ENCODE results near the gene GLP1R. TPM values are rescaled to one million over a fixed set of nuclear protein-coding genes. Genes with fewer than 3 reads are reported as not detected.

GLP1R gene
- total and polyA plus RNA-seq, 2 of the 4 experiments (the other 2 are of a cell fraction) = not detected

DNA sequence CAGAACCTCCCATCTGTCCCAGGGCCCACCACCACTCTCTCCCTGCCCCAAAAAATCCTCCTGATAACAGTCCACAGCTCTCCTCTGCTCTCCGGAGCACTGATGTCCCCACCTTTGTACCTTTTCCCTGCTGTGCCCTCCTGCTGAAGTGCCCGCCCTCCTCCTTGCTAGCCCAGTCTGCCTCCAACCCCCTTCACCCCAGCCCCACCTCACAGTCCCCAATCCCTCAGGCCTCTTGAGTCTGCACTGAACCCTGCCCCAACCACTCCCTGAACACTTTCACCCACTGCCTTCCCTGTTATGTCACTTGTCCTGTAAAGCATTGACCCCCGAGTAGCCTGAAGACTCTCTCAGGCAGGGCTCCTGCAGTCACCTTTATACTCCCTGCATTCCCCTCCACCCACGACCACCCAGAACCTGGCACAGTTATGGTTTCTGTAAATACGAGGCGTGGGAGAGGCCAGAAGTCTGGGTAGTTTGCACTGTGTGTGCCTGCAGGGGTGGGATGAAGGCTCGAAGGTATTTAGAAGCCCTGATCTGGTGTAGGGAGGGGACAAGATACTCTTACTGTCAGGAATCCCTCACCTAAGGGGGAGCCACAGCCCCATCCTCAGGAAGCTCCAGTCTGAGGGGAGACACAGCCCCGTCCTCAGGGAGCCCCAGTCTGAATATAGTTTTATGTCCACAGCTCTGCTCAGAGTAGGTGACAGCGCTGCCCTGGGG lies 5.4 kb downstream of the GLP1R start:
- dilution Hi-C loops (cut with HindIII; ENCODE audit: low sequenced_read_pairs, unreplicated experiment) = no loop called here
- TF ChIP-seq CTCF (conservative IDR thresholded peaks at IDR 0.05; ENCODE audit: low read depth, low read length) (no peak), MAZ (IDR thresholded peaks at IDR 0.05; ENCODE audit: borderline replicate concordance, low read depth, low read length) (no peak), CEBPB (IDR thresholded peaks at IDR 0.05; ENCODE audit: low read depth, low read length) (no peak)
- H3K9me3 ChIP-seq (ENCODE audit: control insufficient read depth, insufficient read depth, low read length) = no peaks in the 10 kb centered on the region
- H2BK20ac ChIP-seq (ENCODE audit: low read depth, low read length) = no peak overlapping the region
- no peak for ATAC-seq (ENCODE audit: low read depth)
- no peak overlapping the region for H2BK120ac ChIP-seq (ENCODE audit: low read depth, low read length)
- no peak overlapping the region for H3K4me2 ChIP-seq (ENCODE audit: low read depth, low read length)
- no peak overlapping the region for H2AK9ac ChIP-seq (replicated peaks; ENCODE audit: low read depth, low read length, poor library complexity)
- H3K18ac ChIP-seq (ENCODE audit: low read depth, low read length) = no peak overlapping the region
- 50% methylated on average over 1 of the region's 9 CpGs; no CpG with 5 or more reads in 1 of the 2 experiments for WGBS, 2 experiments (ENCODE audit: extremely low coverage in 2 of 2, insufficient read length in 1 of 2)
- no peak overlapping the region for H4K8ac ChIP-seq (ENCODE audit: low read depth in 2 of 2, low read length in 2 of 2)
- H3K4me3 ChIP-seq (ENCODE audit: insufficient read depth, low read depth, low read length) = no peak overlapping the region
- no peaks in the 10 kb centered on the region for H4K20me1 ChIP-seq (ENCODE audit: insufficient read depth, low read length)
- intact Hi-C loops (cut with micrococcal nuclease) = no loop called here
- POLR2A ChIA-PET (ENCODE audit: unreplicated experiment) = no interaction called here
- no peak overlapping the region for H3K23ac ChIP-seq (ENCODE audit: low read depth, low read length)
- no peak for DNase-seq
- H3K36me3 ChIP-seq (ENCODE audit: control insufficient read depth, insufficient read depth, low read length) = no peaks in the 10 kb centered on the region
- H3K4ac ChIP-seq (ENCODE audit: low read depth, low read length) = no peak overlapping the region
- H2AFZ ChIP-seq (replicated peaks; ENCODE audit: low read length, poor library complexity) = no peak overlapping the region
- H3K9me1 ChIP-seq (ENCODE audit: insufficient read depth, low read length) = no peaks in the 10 kb centered on the region
- in situ Hi-C loops (cut with MboI; ENCODE audit: low sequenced_read_pairs) = no loop called here
- no peaks in the 10 kb centered on the region for H3K79me1 ChIP-seq (ENCODE audit: low read depth in 1 of 2, low read length in 2 of 2)
- no peak overlapping the region for H3K9ac ChIP-seq (ENCODE audit: low read depth, low read length)
- no peak overlapping the region for H3K56ac ChIP-seq (ENCODE audit: extremely low read depth, insufficient read depth, low read length)
- H4K5ac ChIP-seq (ENCODE audit: low read depth, low read length) = no peak overlapping the region
- H4K91ac ChIP-seq (ENCODE audit: insufficient read depth, low read depth, low read length) = no peak overlapping the region
- no TSS peak for BruUV-seq (replicated peaks)
- CTCF ChIA-PET = no interaction called here
- H2AK5ac ChIP-seq (ENCODE audit: low read depth, low read length) = no peak overlapping the region
- H3K14ac ChIP-seq (replicated peaks; ENCODE audit: low read depth, low read length) = no peak overlapping the region
- no peak overlapping the region for H2BK5ac ChIP-seq (ENCODE audit: low read depth, low read length, poor library complexity, severe bottlenecking)
- H3K4me1 ChIP-seq (ENCODE audit: control insufficient read depth, insufficient read depth, low read length) = no peaks in the 10 kb centered on the region
- H2BK15ac ChIP-seq (ENCODE audit: low read depth, low read length) = no peak overlapping the region
- peaks cover 19% of the 10 kb centered on the region for H3K27me3 ChIP-seq (ENCODE audit: control insufficient read depth, insufficient read depth, low read length)
- no peak overlapping the region for H3K27ac ChIP-seq (ENCODE audit: insufficient read depth, low read length)
